MM.1S (cell line): ENCODE results near the gene ACSL6.

Experiments
- DNase-seq: peaks from one replicate; pipeline ENCODE4 v3.0.0-alpha.2; 2015
- H2AFZ ChIP-seq: fragments of 300-600 bp; sonication (generic); 2 replicates; pipeline ENCODE4 v1.6.0; 2016; ENCODE audit warnings: antibody characterized with exemption, low read length
- H3F3A ChIP-seq: fragments of 300-600 bp; sonication (generic); 2 replicates; pipeline ENCODE4 v1.6.1; 2016; ENCODE audit warnings: mild to moderate bottlenecking, antibody characterized with exemption, low read length, moderate library complexity, mixed read lengths; ENCODE audit not compliant: insufficient read depth
- H3K27ac ChIP-seq: fragments of 300-600 bp; sonication (generic); 2 replicates; pipeline ENCODE4 v1.5.1; 2016; ENCODE audit warnings: mild to moderate bottlenecking, low read length
- H3K27me3 ChIP-seq: fragments of 300-600 bp; sonication (generic); replicated peaks from 2 replicates; pipeline ENCODE4 v1.6.0; 2016; ENCODE audit warnings: low read length; ENCODE audit not compliant: insufficient read depth
- H3K36me3 ChIP-seq: fragments of 300-600 bp; sonication (generic); replicated peaks from 2 replicates; pipeline ENCODE4 v1.6.1; 2016; ENCODE audit warnings: mild to moderate bottlenecking, low read length, mixed read lengths; ENCODE audit not compliant: insufficient read depth
- H3K4me1 ChIP-seq: fragments of 300-600 bp; sonication (generic); 2 replicates; pipeline ENCODE4 v1.6.1; 2016; ENCODE audit warnings: low read length, mixed read lengths
- H3K4me2 ChIP-seq: fragments of 300-600 bp; sonication (generic); 2 replicates; pipeline ENCODE4 v1.6.0; 2016; ENCODE audit warnings: low read depth, low read length
- H3K4me3 ChIP-seq: fragments of 300-600 bp; sonication (generic); 2 replicates; pipeline ENCODE4 v1.5.1; 2016; ENCODE audit warnings: low read length, mixed read lengths
- H3K79me2 ChIP-seq: fragments of 300-600 bp; sonication (generic); 2 replicates; pipeline ENCODE4 v1.6.1; 2016; ENCODE audit warnings: mixed run types, low read length, mixed read lengths
- H3K9ac ChIP-seq: fragments of 300-600 bp; sonication (generic); 2 replicates; pipeline ENCODE4 v1.6.1; 2016; ENCODE audit warnings: low read length, mixed read lengths
- H3K9me2 ChIP-seq: fragments of 300-600 bp; sonication (generic); replicated peaks from 2 replicates; pipeline ENCODE4 v1.6.1; 2016; ENCODE audit warnings: mild to moderate bottlenecking, low read length, mixed read lengths; ENCODE audit not compliant: insufficient read depth
- H3K9me3 ChIP-seq: fragments of 300-600 bp; sonication (generic); replicated peaks from 2 replicates; pipeline ENCODE4 v1.6.1; 2016; ENCODE audit warnings: mild to moderate bottlenecking, low read length, mixed read lengths; ENCODE audit not compliant: insufficient read depth
- H4K20me1 ChIP-seq: fragments of 300-600 bp; sonication (generic); 2 replicates; pipeline ENCODE4 v1.6.1; 2016; ENCODE audit warnings: mild to moderate bottlenecking, low read length, moderate library complexity, mixed read lengths; ENCODE audit not compliant: insufficient read depth
- EZH2 ChIP-seq: fragments of 300-600 bp; sonication (generic); optimal IDR thresholded peaks from 2 replicates; pipeline ENCODE3; 2017; ENCODE audit warnings: low read depth, mild to moderate bottlenecking, antibody characterized with exemption, low read length, mixed read lengths
- EZH2phosphoT487 ChIP-seq: fragments of 300-600 bp; sonication (generic); IDR thresholded peaks from 2 replicates; pipeline ENCODE4 v1.6.1; 2018; ENCODE audit warnings: antibody characterized with exemption, low read length
- TF ChIP-seq, protein P1 (sequence below): fragments of 300-600 bp; sonication (generic); IDR thresholded peaks from 2 replicates; pipeline ENCODE4 v1.5.1; 2016; ENCODE audit warnings: antibody characterized with exemption, low read length, mixed read lengths

Gene ACSL6

DNA sequence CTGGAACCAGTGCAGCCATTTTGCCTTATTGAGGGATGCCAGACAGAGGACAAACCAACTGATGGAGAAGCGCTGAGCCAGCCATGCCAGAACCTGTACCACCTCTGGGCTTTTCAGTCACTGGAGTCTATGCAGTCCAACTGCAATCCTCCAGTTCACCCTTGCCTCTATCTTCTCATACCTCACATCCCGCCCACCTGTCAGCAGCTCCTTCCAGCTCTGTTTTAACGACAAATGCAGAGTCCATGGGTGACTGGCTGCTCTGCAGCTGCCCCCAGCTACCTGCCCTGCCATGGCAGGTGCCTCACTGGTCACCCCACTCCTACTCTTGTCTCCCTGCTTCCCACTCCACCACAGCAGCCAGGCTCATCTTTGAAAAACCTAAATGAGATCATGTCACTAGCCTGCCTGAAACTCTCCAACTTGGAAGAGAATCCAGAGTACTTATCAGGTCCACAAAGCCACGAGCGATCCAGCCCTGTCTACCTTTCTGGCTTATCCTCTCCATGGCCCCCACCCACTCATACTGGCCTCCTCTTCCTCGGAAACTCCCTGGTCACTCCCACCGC, 14.0 kb upstream of the ACSL6 start:
- no peak overlapping the region for H3K9ac ChIP-seq
- H3K4me1 ChIP-seq, result peaks cover 7% of the 10 kb centered on the region
- peaks cover 10% of the 10 kb centered on the region for H3F3A ChIP-seq
- no peaks in the 10 kb centered on the region for H3K36me3 ChIP-seq
- no peaks in the 10 kb centered on the region for H3K79me2 ChIP-seq
- TF ChIP-seq EZH2phosphoT487, result no peak
- no peak for TF ChIP-seq EZH2
- TF ChIP-seq, protein P1, sequence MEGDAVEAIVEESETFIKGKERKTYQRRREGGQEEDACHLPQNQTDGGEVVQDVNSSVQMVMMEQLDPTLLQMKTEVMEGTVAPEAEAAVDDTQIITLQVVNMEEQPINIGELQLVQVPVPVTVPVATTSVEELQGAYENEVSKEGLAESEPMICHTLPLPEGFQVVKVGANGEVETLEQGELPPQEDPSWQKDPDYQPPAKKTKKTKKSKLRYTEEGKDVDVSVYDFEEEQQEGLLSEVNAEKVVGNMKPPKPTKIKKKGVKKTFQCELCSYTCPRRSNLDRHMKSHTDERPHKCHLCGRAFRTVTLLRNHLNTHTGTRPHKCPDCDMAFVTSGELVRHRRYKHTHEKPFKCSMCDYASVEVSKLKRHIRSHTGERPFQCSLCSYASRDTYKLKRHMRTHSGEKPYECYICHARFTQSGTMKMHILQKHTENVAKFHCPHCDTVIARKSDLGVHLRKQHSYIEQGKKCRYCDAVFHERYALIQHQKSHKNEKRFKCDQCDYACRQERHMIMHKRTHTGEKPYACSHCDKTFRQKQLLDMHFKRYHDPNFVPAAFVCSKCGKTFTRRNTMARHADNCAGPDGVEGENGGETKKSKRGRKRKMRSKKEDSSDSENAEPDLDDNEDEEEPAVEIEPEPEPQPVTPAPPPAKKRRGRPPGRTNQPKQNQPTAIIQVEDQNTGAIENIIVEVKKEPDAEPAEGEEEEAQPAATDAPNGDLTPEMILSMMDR, result no peak
- peaks cover 42% of the 10 kb centered on the region for H3K27me3 ChIP-seq
- no peaks in the 10 kb centered on the region for H3K9me3 ChIP-seq
- no peak overlapping the region for H3K4me3 ChIP-seq
- H2AFZ ChIP-seq, result no peak overlapping the region
- no peaks in the 10 kb centered on the region for H3K9me2 ChIP-seq
- H3K4me2 ChIP-seq, result no peak overlapping the region
- no peaks in the 10 kb centered on the region for H4K20me1 ChIP-seq
- no peak for DNase-seq
- H3K27ac ChIP-seq, result no peak overlapping the region

DNA sequence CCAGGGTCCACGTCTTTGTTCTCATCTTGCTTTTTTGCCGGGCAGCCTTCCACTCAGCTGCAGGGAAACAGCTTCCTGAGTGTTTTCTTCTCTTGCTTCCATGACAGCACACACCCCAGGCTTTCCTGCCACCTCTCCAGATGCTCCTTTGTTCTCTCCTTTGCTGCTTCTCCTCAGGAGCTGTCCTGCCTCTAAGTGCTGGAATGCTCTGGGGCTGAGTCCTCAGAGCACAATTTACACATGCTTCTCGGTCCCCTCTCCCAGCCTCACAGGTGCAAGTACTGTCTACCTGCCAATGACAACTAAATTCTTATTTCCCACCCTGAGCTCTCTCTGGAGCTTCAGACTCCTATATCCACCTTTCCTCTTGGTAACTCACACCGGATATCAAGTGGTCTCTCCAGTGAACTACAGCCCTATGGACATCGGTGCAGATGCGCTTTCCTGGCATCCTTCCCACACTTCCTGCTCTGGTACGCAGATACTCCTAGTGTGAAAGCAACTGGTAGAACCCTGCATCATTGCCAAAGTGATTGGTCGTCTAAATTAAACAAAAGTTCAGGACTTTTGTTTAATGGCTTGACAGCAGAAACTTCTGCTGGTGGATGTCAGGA, 13.4 kb upstream of the ACSL6 start:
- Histone ChIP-seq H4K20me1 (no peaks in the 10 kb centered on the region), H3F3A (peaks cover 15% of the 10 kb centered on the region), H3K4me1 (peaks cover 12% of the 10 kb centered on the region), H3K79me2 (no peaks in the 10 kb centered on the region), H2AFZ (no peak overlapping the region), H3K4me3 (no peak overlapping the region), H3K27me3 (peaks cover 42% of the 10 kb centered on the region), H3K27ac (no peak overlapping the region), H3K36me3 (no peaks in the 10 kb centered on the region), H3K9ac (no peak overlapping the region), H3K4me2 (no peak overlapping the region), H3K9me2 (no peaks in the 10 kb centered on the region), H3K9me3 (no peaks in the 10 kb centered on the region)
- no peak for DNase-seq
- TF ChIP-seq, protein P1, result no peak
- TF ChIP-seq EZH2phosphoT487, result no peak

DNA sequence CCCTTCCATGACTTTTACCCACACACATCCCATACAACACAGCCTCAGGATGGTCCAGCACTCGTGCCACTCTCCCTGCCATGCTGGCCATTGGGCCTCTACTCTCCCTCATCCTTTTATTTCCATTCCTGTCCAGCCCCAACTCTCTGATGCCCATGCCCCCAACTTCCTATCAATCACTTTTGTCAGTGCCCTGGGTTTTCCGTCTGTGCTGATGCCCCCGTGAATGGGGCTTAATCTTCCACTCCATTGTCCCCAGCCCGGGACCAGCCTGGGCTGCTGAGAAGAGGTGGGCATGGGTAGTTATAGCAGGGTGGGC, 12.6 kb upstream of the ACSL6 start:
- TF ChIP-seq, protein P1, result no peak
- TF ChIP-seq EZH2phosphoT487 (no peak), EZH2 (no peak)
- Histone ChIP-seq H3K4me3 (no peak overlapping the region), H3K4me2 (no peak overlapping the region), H3K9ac (no peak overlapping the region), H2AFZ (no peak overlapping the region), H3K36me3 (no peaks in the 10 kb centered on the region), H3F3A (peaks cover 23% of the 10 kb centered on the region), H3K79me2 (no peaks in the 10 kb centered on the region), H4K20me1 (peaks cover 4% of the 10 kb centered on the region; the same call in 1 of the 2 replicates), H3K27me3 (peaks cover 42% of the 10 kb centered on the region), H3K9me2 (no peaks in the 10 kb centered on the region), H3K27ac (no peak overlapping the region), H3K4me1 (peaks cover 21% of the 10 kb centered on the region), H3K9me3 (no peaks in the 10 kb centered on the region)
- DNase-seq, result no peak
